PC-3 (cell line): Measurements from ENCODE around the gene ZSCAN9. TPM values are rescaled to one million over a fixed set of nuclear protein-coding genes. Genes with fewer than 3 reads are reported as not detected.

Source experiments
- ATAC-seq: fragments of 200-7000 bp; cut with Tn5 transposase; 2 replicates; pipeline ENCODE4 v1.9.1; 2020; ENCODE audit warnings: mild to moderate bottlenecking, moderate library complexity
- Bru-seq: library from RNA; stranded (reverse); fragments of 400-500 nt; gene quantifications from one replicate; lab custom pipeline; 2021; lab: Mats Ljungman, UMichigan
- BruChase-seq, 2 experiments: library from RNA; stranded (reverse); fragments of 400-500 nt; gene quantifications; one replicate each; lab custom pipeline; 2021; lab: Mats Ljungman, UMichigan
- BruUV-seq: library from RNA; stranded (reverse); fragments of 400-500 nt; replicated peaks from 2 replicates; lab custom pipeline; 2021; lab: Mats Ljungman, UMichigan
- CTCF ChIA-PET: fragments of 300-600 bp; sonication (Branson Sonifier 250); formaldehyde crosslinking; loops from one replicate; lab custom pipeline; 2022; ENCODE audit warnings: antibody characterized with exemption; lab: Charles Lee
- POLR2A ChIA-PET: fragments of 300-600 bp; sonication (Branson Sonifier 250); formaldehyde crosslinking; loops from one replicate; lab custom pipeline; 2022; ENCODE audit warnings: antibody characterized with exemption; ENCODE audit not compliant: unreplicated experiment; lab: Charles Lee
- DNase-seq: peaks from one replicate; pipeline ENCODE4 v3.0.0-alpha.2; 2015
- H2AFZ ChIP-seq: fragments of 300-600 bp; sonication (generic); 2 replicates; pipeline ENCODE4 v1.6.0; 2016; ENCODE audit warnings: antibody characterized with exemption, low read length
- H3F3A ChIP-seq: fragments of 300-600 bp; sonication (generic); one replicate; pipeline ENCODE4 v1.6.0; 2017; ENCODE audit warnings: antibody characterized with exemption, low read length, control low read depth, mild to moderate bottlenecking; ENCODE audit not compliant: unreplicated experiment
- H3K27ac ChIP-seq: fragments of 300-600 bp; sonication (generic); 2 replicates; pipeline ENCODE4 v1.5.1; 2016; ENCODE audit warnings: mild to moderate bottlenecking, low read length
- H3K27me3 ChIP-seq: fragments of 300-600 bp; sonication (generic); 2 replicates; pipeline ENCODE4 v1.6.1; 2016; ENCODE audit warnings: low read length, mixed read lengths
- H3K36me3 ChIP-seq: fragments of 300-600 bp; sonication (generic); 2 replicates; pipeline ENCODE4 v1.6.1; 2016; ENCODE audit warnings: low read depth, mixed run types, low read length, mixed read lengths
- H3K4me1 ChIP-seq: fragments of 300-600 bp; sonication (generic); 2 replicates; pipeline ENCODE4 v1.5.1; 2016; ENCODE audit warnings: low read length; ENCODE audit not compliant: insufficient read depth
- H3K4me2 ChIP-seq: fragments of 300-600 bp; sonication (generic); 2 replicates; pipeline ENCODE4 v1.6.0; 2016; ENCODE audit warnings: low read length
- H3K4me3 ChIP-seq: fragments of 300-600 bp; sonication (generic); 2 replicates; pipeline ENCODE4 v1.5.1; 2016; ENCODE audit warnings: mild to moderate bottlenecking, low read length, mixed read lengths
- H3K79me2 ChIP-seq: fragments of 300-600 bp; sonication (generic); 2 replicates; pipeline ENCODE4 v1.6.1; 2017; ENCODE audit warnings: low read length, mixed read lengths
- H3K9ac ChIP-seq: fragments of 300-600 bp; sonication (generic); 2 replicates; pipeline ENCODE4 v1.6.0; 2016; ENCODE audit warnings: mild to moderate bottlenecking, low read length
- H3K9me2 ChIP-seq: fragments of 300-600 bp; sonication (generic); replicated peaks from 2 replicates; pipeline ENCODE4 v1.6.1; 2016; ENCODE audit warnings: mixed run types, low read length, mixed read lengths
- H3K9me3 ChIP-seq: fragments of 300-600 bp; sonication (generic); 2 replicates; pipeline ENCODE4 v1.6.1; 2016; ENCODE audit warnings: low read length, mixed read lengths
- H4K20me1 ChIP-seq: fragments of 300-600 bp; sonication (generic); 2 replicates; pipeline ENCODE4 v1.6.1; 2016; ENCODE audit warnings: low read length, mixed read lengths
- CTCF ChIP-seq: fragments of 300-600 bp; sonication (generic); conservative IDR thresholded peaks from 2 replicates; pipeline ENCODE4 v1.5.1; 2017; ENCODE audit warnings: antibody characterized with exemption, low read depth, mild to moderate bottlenecking, low read length
- EZH2 ChIP-seq: fragments of 300-600 bp; sonication (generic); IDR thresholded peaks from one replicate; pipeline ENCODE4 v1.6.1; 2017; ENCODE audit warnings: antibody characterized with exemption, mild to moderate bottlenecking, low read length; ENCODE audit not compliant: unreplicated experiment
- EZH2phosphoT487 ChIP-seq: fragments of 300-600 bp; sonication (generic); IDR thresholded peaks from 2 replicates; pipeline ENCODE4 v1.6.1; 2018; ENCODE audit warnings: mild to moderate bottlenecking, antibody characterized with exemption, low read length, borderline replicate concordance
- intact Hi-C: fragments of 100-400 bp; cut with micrococcal nuclease; formaldehyde crosslinking; loops from 2 replicates; pipeline ENCODE4 v1.9.0; 2023
- long read RNA-seq: library from polyadenylated mRNA; unstranded; transcript quantifications from one replicate; pipeline ENCODE4 v2.0.0, GENCODE V29; 2021; ENCODE audit not compliant: unreplicated experiment
- total RNA-seq: library from RNA; depleted of rRNA; stranded (reverse); fragments of >200 nt; gene quantifications from 2 replicates; pipeline ENCODE4 v1.2.3, GENCODE V29; 2014; rRNA removed

The ZSCAN9 gene
- total RNA-seq: 10.8 and 11.7 TPM in 2 replicates
- percentile 89 among the genes with signal in this experiment for Bru-seq, nascent RNA
- percentile 87 among the genes with signal in this experiment for BruChase-seq, experiment 1, labeled RNA remaining after a 6-hour chase
- percentile 94 among the genes with signal in this experiment for BruChase-seq, experiment 2, labeled RNA remaining after a 2-hour chase
- long read RNA-seq, transcript ZSCAN9-201 (4 exons, 1,621 nt): major isoform, 5 of 23 reads
- long read RNA-seq, partial matches to known transcripts: 0 of 23 reads
- long read RNA-seq, other reads (novel, unspliced or antisense): 12 of 23 reads

- intact Hi-C loops: loop anchor here (1.0 to 5.0 kb wide), 4 partner anchors 27 to 129 kb away; partner anchors contain the start of genes ZKSCAN4 and ZSCAN31
- Histone ChIP-seq H3K9ac (peak within 1 kb of the TSS; percentile 81), H3K27ac (peak within 1 kb of the TSS; percentile 42), H3K36me3 (peaks cover 24% of the 10 kb centered on the region), H3K9me2 (no peaks in the 10 kb centered on the region), H3K27me3 (no peaks in the 10 kb centered on the region), H3K4me3 (peak within 1 kb of the TSS; percentile 92), H3K9me3 (no peaks in the 10 kb centered on the region), H2AFZ (peak within 1 kb of the TSS; percentile 93), H3K79me2 (peaks cover 19% of the 10 kb centered on the region), H4K20me1 (no peaks in the 10 kb centered on the region), H3K4me2 (peak within 1 kb of the TSS; percentile 84), H3K4me1 (peaks cover 20% of the 10 kb centered on the region), H3F3A (no peaks in the 10 kb centered on the region)
- DNase-seq (peak; percentile 93), ATAC-seq (peak; percentile 93)
- POLR2A ChIA-PET: no interaction called here
- TSS peak; percentile 73 for BruUV-seq
- TF ChIP-seq EZH2phosphoT487 (no peak), EZH2 (no peak), CTCF (no peak)
- CTCF ChIA-PET: no interaction called here
Measured at GRCh38 chr6:28225056-28225834, at the start of gene ZSCAN9. Gene ZSCAN9, plus strand, starts transcription at chr6:28225275. Its CDS starts 1,810 bp downstream, at chr6:28227085.

DNA sequence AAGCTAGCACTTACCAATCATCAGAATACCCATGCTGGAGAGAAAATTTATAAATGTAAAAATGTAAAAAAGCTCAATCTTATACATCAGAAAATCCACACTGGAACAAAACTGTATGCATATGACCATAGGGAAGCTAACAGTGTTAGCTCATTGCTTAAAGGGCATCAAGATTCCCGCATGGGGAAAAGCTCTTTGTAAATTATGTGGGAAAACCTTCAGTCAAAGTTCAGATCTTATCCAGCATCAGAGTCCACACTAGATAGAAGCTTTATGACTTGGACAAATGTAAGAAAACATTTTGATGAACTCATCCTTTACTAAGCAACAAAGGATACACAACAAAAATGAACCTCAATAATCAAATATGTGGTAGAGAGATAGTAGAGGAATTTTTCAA lies 48.7 kb upstream of the ZSCAN9 start:
- BruUV-seq: no TSS peak
- Histone ChIP-seq H3K9me3 (0 out of 2 replicates have a peak, but pooled peaks cover 8% of the 10 kb centered on the region), H3K27me3 (no peaks in the 10 kb centered on the region), H3K79me2 (no peaks in the 10 kb centered on the region), H3K27ac (no peak overlapping the region), H2AFZ (no peak overlapping the region), H3K36me3 (no peaks in the 10 kb centered on the region), H3K4me2 (no peak overlapping the region), H3K9ac (no peak overlapping the region), H3K4me1 (no peaks in the 10 kb centered on the region), H3K9me2 (no peaks in the 10 kb centered on the region; the same call in 1 of the 2 replicates), H3F3A (no peaks in the 10 kb centered on the region), H4K20me1 (no peaks in the 10 kb centered on the region), H3K4me3 (no peak overlapping the region)
- CTCF ChIA-PET: no interaction called here
- POLR2A ChIA-PET: no interaction called here
- intact Hi-C loops: no loop called here
- DNase-seq: no peak
- no peak for TF ChIP-seq CTCF
- TF ChIP-seq EZH2: no peak
- TF ChIP-seq EZH2phosphoT487: no peak
- ATAC-seq: no peak
